GM23248 (cell line): ENCODE results near the gene GAS2L1.
"Not testable (repeated sequence)": the region's sequence is repeated elsewhere in the genome, so short reads cannot be mapped to it uniquely, and the experiment has no call there.

ENCODE experiments used
- EZH2 ChIP-seq: fragments of 200-600 bp; sonication (generic); IDR thresholded peaks from 2 replicates; pipeline ENCODE4 v1.6.1; 2018; ENCODE audit warnings: antibody characterized with exemption, mild to moderate bottlenecking; ENCODE audit not compliant: insufficient read depth, poor library complexity, severe bottlenecking
- EZH2phosphoT487 ChIP-seq: fragments of 200-600 bp; sonication (generic); IDR thresholded peaks from 2 replicates; pipeline ENCODE4 v1.6.1; 2018; ENCODE audit warnings: antibody characterized with exemption, moderate library complexity, mild to moderate bottlenecking, low read depth; ENCODE audit not compliant: insufficient read depth

DNA sequence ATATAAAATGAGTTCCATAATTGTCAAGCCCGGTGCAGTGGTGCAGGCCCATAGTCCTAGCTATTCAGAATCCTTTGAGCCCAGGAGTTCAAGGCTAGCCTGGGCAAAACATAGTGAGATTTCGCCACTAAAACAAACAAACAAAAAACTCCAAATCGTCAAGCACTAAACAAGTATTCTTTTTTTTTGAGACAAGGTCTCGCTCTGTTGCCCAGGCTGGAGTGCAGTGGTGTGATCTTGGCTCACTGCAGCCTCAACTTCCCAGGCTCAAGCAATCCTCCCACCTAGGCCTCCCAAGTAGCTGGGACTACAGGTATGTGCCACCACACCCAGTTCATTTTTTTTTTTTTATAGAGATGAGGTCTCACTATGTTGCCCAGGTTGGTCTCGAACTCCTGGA is 38.4 kb downstream of the GAS2L1 start:
- not testable (repeated sequence) for TF ChIP-seq EZH2phosphoT487, EZH2
